Vagina (tissue), 2 donors: Measurements from ENCODE around the gene CDC42EP2. TPM values are rescaled to one million over a fixed set of nuclear protein-coding genes. Genes with fewer than 3 reads are reported as not detected.

Experiments used
- DNase-seq, 2 donors: peaks; one replicate each; pipeline ENCODE4 v3.0.0-alpha.2; 2017; ENCODE audit errors: extremely low spot score in 2 of 2
- H3K27ac ChIP-seq: fragments of 200-600 bp; sonication (generic); one replicate; pipeline ENCODE4 v1.5.1; 2019
- H3K27me3 ChIP-seq: fragments of 200-600 bp; sonication (generic); one replicate; pipeline ENCODE4 v1.5.1; 2019
- H3K36me3 ChIP-seq, 2 donors: fragments of 200-600 bp; sonication (generic); one replicate each; pipeline ENCODE4 v1.5.1; 2017 to 2019
- H3K4me1 ChIP-seq: fragments of 200-600 bp; sonication (generic); one replicate; pipeline ENCODE4 v1.5.1; 2019
- H3K4me3 ChIP-seq, 2 donors: fragments of 200-600 bp; sonication (generic); 1 replicate in 1 of 2; 2 replicates in 1 of 2; pipeline ENCODE4 v1.5.1; 2016 to 2019
- H3K9me3 ChIP-seq: fragments of 200-600 bp; sonication (generic); one replicate; pipeline ENCODE4 v1.5.1; 2019
- POLR2A ChIP-seq, 2 donors: fragments of 450-650 bp; IDR thresholded peaks; one replicate each; pipeline ENCODE4 v1.6.1; 2017; ENCODE audit warnings: antibody characterized with exemption in 2 of 2, mild to moderate bottlenecking in 2 of 2, moderate library complexity in 2 of 2
- POLR2AphosphoS5 ChIP-seq, 2 donors: sonication (generic); formaldehyde crosslinking; IDR thresholded peaks; one replicate each; pipeline ENCODE4 v1.9.0; 2017; ENCODE audit warnings: antibody characterized with exemption in 2 of 2, mild to moderate bottlenecking in 2 of 2, low read depth in 1 of 2; ENCODE audit not compliant: insufficient read depth in 1 of 2
- intact Hi-C: fragments of 100-400 bp; cut with DNase I; formaldehyde crosslinking; loops from one replicate; pipeline ENCODE4 v1.15.1; 2023
- total RNA-seq: library from RNA; depleted of rRNA; stranded (reverse); fragments of >200 nt; gene quantifications from one replicate; pipeline ENCODE4 v1.2.3, GENCODE V29; 2016
- TF ChIP-seq, protein P1 (sequence below), 3 experiments: fragments of 450-650 bp in 2 of 3; fragments of 200-600 bp in 1 of 3; sonication (generic) in 1 of 3; IDR thresholded peaks; one replicate each; pipeline ENCODE4 v1.5.1; 2017 to 2019; ENCODE audit warnings: antibody characterized with exemption in 3 of 3, mild to moderate bottlenecking in 2 of 3, moderate library complexity in 2 of 3

The CDC42EP2 gene
- total RNA-seq, 1 donor from 2014 or later: 27.7 TPM

DNA sequence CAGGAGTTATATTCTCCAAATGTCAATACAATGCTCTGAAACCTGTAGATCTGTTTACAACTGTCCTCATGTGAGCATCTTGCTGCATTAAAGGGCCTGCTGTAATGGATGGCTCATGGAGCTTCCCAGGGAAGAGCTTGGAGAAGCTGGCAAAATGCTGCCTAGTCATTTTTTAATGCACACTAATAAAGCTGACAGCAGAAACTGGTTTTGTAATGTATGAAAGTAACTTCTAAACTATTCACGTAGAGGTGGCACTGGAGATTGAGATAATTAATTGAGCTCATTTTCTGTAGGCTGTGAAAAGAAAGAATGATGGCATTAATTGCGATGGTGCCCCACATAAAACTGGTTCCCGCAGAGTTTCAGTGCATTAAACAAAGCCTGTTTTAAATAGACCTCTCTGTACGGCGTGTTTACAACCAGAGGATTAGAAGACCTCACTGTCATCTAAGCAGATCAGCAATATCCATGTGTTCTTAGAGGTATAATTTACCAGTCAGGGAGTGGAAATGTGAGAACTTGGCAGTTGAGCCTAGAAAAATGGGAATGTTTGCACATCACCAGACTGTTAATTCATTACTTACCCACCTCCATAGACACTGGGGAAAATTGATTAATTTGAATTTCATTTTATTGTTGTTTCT, 36.9 kb upstream of the CDC42EP2 start:
- peaks cover 0 to 30% of the 10 kb centered on the region in 2 donors for H3K36me3 ChIP-seq
- DNase-seq: no peak
- H3K4me3 ChIP-seq: no peak overlapping the region
- no peaks in the 10 kb centered on the region for H3K4me1 ChIP-seq
- H3K9me3 ChIP-seq: no peaks in the 10 kb centered on the region
- no peaks in the 10 kb centered on the region for H3K27me3 ChIP-seq
- TF ChIP-seq, protein P1, sequence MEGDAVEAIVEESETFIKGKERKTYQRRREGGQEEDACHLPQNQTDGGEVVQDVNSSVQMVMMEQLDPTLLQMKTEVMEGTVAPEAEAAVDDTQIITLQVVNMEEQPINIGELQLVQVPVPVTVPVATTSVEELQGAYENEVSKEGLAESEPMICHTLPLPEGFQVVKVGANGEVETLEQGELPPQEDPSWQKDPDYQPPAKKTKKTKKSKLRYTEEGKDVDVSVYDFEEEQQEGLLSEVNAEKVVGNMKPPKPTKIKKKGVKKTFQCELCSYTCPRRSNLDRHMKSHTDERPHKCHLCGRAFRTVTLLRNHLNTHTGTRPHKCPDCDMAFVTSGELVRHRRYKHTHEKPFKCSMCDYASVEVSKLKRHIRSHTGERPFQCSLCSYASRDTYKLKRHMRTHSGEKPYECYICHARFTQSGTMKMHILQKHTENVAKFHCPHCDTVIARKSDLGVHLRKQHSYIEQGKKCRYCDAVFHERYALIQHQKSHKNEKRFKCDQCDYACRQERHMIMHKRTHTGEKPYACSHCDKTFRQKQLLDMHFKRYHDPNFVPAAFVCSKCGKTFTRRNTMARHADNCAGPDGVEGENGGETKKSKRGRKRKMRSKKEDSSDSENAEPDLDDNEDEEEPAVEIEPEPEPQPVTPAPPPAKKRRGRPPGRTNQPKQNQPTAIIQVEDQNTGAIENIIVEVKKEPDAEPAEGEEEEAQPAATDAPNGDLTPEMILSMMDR (IDR thresholded peaks at IDR 0.05): no peak
- TF ChIP-seq POLR2AphosphoS5 (IDR thresholded peaks at IDR 0.05; ENCODE audit: insufficient read depth in 1 of 2, low read depth in 1 of 2) (no peak), POLR2A (IDR thresholded peaks at IDR 0.05) (no peak)
- intact Hi-C loops: loop anchor here (5.0 to 10.0 kb wide), 2 partner anchors 55 to 237 kb away; partner anchors contain the start of gene DPF2
- no peak overlapping the region for H3K27ac ChIP-seq

DNA sequence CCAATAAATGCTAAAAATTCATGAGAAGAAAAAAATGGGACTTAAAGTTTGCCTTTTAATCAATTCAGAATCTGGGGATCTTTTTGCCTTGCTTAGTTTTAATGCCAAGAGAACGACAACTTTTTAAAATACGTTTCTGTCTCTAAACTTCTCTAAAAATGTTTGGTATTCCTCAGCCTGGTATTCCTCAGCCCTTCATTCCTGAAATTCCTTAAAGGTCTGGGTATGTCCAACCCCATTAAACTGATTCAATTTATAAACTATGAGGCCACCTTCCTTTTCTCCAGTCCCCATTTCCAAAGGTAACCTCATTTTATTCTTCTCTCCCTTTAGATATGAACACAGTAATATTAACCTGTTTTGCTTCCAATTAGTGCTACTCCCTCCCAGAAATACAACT, 36.3 kb upstream of the CDC42EP2 start:
- Histone ChIP-seq H3K9me3 (no peaks in the 10 kb centered on the region), H3K4me3 (no peak overlapping the region), H3K36me3 (peaks cover 0 to 34% of the 10 kb centered on the region in 2 donors), H3K27me3 (no peaks in the 10 kb centered on the region), H3K4me1 (no peaks in the 10 kb centered on the region), H3K27ac (no peak overlapping the region)
- DNase-seq: no peak
- intact Hi-C loops: loop anchor here (5.0 to 10.0 kb wide), 2 partner anchors 54 to 236 kb away; partner anchors contain the start of gene DPF2
- TF ChIP-seq POLR2AphosphoS5 (IDR thresholded peaks at IDR 0.05; ENCODE audit: insufficient read depth in 1 of 2, low read depth in 1 of 2) (no peak), POLR2A (IDR thresholded peaks at IDR 0.05) (no peak)
- TF ChIP-seq, protein P1 (IDR thresholded peaks at IDR 0.05): no peak

DNA sequence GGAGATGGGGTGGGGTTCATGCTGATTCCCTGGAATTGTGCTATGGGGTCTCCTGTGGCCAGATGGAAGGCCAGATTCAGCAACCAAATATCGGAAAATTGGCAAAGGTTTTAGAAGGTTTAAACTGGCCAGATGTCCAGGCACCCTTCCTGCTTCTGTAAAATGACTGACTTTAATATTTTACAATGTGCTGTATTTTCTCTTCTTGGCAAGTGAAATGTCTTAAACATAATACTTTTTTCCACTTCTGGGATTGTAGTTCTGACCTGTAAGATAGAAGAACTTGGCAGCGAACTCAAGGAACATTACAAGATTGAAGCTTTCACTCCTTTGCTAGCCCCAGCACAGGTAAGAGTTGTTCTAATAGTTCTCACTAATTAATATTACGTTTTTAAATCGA, 35.4 kb upstream of the CDC42EP2 start:
- Histone ChIP-seq H3K36me3 (peaks cover 0 to 34% of the 10 kb centered on the region in 2 donors), H3K9me3 (no peaks in the 10 kb centered on the region), H3K27me3 (no peaks in the 10 kb centered on the region), H3K4me1 (no peaks in the 10 kb centered on the region), H3K27ac (no peak overlapping the region), H3K4me3 (no peak overlapping the region)
- intact Hi-C loops: loop anchor here (5.0 to 10.0 kb wide), 2 partner anchors 53 to 236 kb away; partner anchors contain the start of gene DPF2
- no peak for TF ChIP-seq POLR2A (IDR thresholded peaks at IDR 0.05)
- no peak for TF ChIP-seq POLR2AphosphoS5 (IDR thresholded peaks at IDR 0.05; ENCODE audit: insufficient read depth in 1 of 2, low read depth in 1 of 2)
- TF ChIP-seq, protein P1 (IDR thresholded peaks at IDR 0.05): no peak
- no peak for DNase-seq

DNA sequence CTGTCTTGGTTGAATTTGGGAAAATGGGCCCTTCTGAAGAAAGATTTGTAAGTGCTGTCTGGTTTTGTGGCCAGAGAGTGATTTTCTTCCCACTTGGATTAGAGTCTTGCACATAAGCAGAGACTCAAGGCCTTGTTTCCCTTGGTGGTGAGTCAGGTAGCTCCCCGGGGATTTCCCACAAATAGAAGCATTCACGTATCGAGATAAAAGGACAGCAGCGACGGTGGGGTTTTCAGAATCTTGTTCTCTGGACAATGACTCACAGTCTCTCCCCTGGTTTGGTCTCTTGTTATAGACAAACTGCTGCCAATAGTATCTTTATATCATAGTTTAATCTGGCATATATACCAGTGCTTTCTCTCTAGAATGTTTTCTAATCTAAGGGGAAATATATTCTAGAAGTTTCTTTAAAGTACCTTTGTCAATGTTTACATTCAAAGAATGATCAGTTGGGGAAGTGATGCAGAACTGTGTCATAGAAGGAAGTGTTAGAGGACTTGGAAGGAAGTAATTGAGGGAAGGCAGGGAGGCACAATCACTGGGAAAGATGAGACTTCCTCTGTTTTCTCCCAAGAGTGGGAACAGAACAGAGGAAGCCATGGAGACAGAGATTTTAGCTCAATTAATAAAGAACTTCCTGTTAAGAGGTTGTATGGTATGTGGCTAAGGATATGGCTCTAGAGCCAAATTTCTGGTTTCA, 34.8 kb upstream of the CDC42EP2 start:
- intact Hi-C loops: loop anchor here (5.0 to 10.0 kb wide), 2 partner anchors 52 to 235 kb away; partner anchors contain the start of gene DPF2
- Histone ChIP-seq H3K27ac (no peak overlapping the region), H3K27me3 (no peaks in the 10 kb centered on the region), H3K9me3 (no peaks in the 10 kb centered on the region), H3K36me3 (peaks cover 0 to 34% of the 10 kb centered on the region in 2 donors), H3K4me1 (no peaks in the 10 kb centered on the region), H3K4me3 (no peak overlapping the region)
- TF ChIP-seq, protein P1 (IDR thresholded peaks at IDR 0.05): no peak
- TF ChIP-seq POLR2A (IDR thresholded peaks at IDR 0.05): no peak
- TF ChIP-seq POLR2AphosphoS5 (IDR thresholded peaks at IDR 0.05; ENCODE audit: insufficient read depth in 1 of 2, low read depth in 1 of 2): no peak
- DNase-seq: no peak
